A673 (cell line): ENCODE results near the gene KLK12. TPM values are rescaled to one million over a fixed set of nuclear protein-coding genes. Genes with fewer than 3 reads are reported as not detected.

Experiments used
- BruUV-seq: library from RNA; stranded (reverse); fragments of 400-500 nt; replicated peaks from 2 replicates; lab custom pipeline; 2021; lab: Mats Ljungman, UMichigan
- CTCF ChIA-PET: fragments of 300-600 bp; sonication (Branson Sonifier 250); formaldehyde crosslinking; loops from one replicate; lab custom pipeline; 2022; ENCODE audit warnings: antibody characterized with exemption; lab: Charles Lee
- POLR2A ChIA-PET: fragments of 300-600 bp; sonication (Branson Sonifier 250); formaldehyde crosslinking; loops from one replicate; lab custom pipeline; 2022; ENCODE audit warnings: antibody characterized with exemption; ENCODE audit not compliant: low non-redundant PET; lab: Charles Lee
- DNase-seq: peaks from one replicate; pipeline ENCODE4 v3.0.0-alpha.2; 2015; ENCODE audit warnings: low spot score
- H3K27ac ChIP-seq: fragments of 200-600 bp; sonication (generic); 2 replicates; pipeline ENCODE4 v1.5.1; 2016; ENCODE audit warnings: mixed run types, low read depth, mild to moderate bottlenecking, mixed read lengths, antibody characterized with exemption, low read length; ENCODE audit not compliant: poor library complexity, severe bottlenecking
- H3K27me3 ChIP-seq: fragments of 200-600 bp; sonication (generic); replicated peaks from 2 replicates; pipeline ENCODE4 v1.6.1; 2017; ENCODE audit warnings: mixed run types, low read depth, mild to moderate bottlenecking, mixed read lengths, antibody characterized with exemption, low read length; ENCODE audit not compliant: insufficient read depth, poor library complexity
- H3K36me3 ChIP-seq: fragments of 200-600 bp; sonication (generic); 2 replicates; pipeline ENCODE4 v1.6.1; 2016; ENCODE audit warnings: mixed run types, mild to moderate bottlenecking, mixed read lengths, antibody characterized with exemption, low read length; ENCODE audit not compliant: insufficient read depth, poor library complexity, severe bottlenecking
- H3K4me1 ChIP-seq: fragments of 200-600 bp; sonication (generic); 2 replicates; pipeline ENCODE4 v1.6.1; 2017; ENCODE audit warnings: mixed run types, mild to moderate bottlenecking, mixed read lengths, antibody characterized with exemption, low read length; ENCODE audit not compliant: insufficient read depth, poor library complexity, severe bottlenecking
- H3K4me3 ChIP-seq: fragments of 200-600 bp; sonication (generic); 2 replicates; pipeline ENCODE4 v1.5.1; 2016; ENCODE audit warnings: low read depth, mixed run types, mild to moderate bottlenecking, mixed read lengths, low read length; ENCODE audit not compliant: poor library complexity, severe bottlenecking
- H3K9me3 ChIP-seq: fragments of 200-600 bp; sonication (generic); 2 replicates; pipeline ENCODE4 v1.6.1; 2016; ENCODE audit warnings: mixed run types, low read depth, mild to moderate bottlenecking, mixed read lengths, antibody characterized with exemption, low read length; ENCODE audit not compliant: poor library complexity, severe bottlenecking
- EZH2 ChIP-seq: fragments of 200-600 bp; sonication (generic); IDR thresholded peaks from 2 replicates; pipeline ENCODE4 v1.6.1; 2017; ENCODE audit warnings: borderline replicate concordance, low read depth, mild to moderate bottlenecking, mixed read lengths, antibody characterized with exemption, low read length; ENCODE audit not compliant: poor library complexity, severe bottlenecking
- intact Hi-C: fragments of 100-400 bp; cut with micrococcal nuclease; formaldehyde crosslinking; loops from one replicate; pipeline ENCODE4 v1.10.0; 2022; ENCODE audit not compliant: unreplicated experiment
- total RNA-seq: library from RNA; stranded (reverse); gene quantifications from 2 replicates; pipeline ENCODE4 v1.2.3, GENCODE V29; 2021
- TF ChIP-seq, protein P1 (sequence below): fragments of 300-800, 200-600 bp; sonication (generic); conservative IDR thresholded peaks from 2 replicates; pipeline ENCODE4 v1.5.1; 2017; ENCODE audit warnings: low read depth, mild to moderate bottlenecking, antibody characterized with exemption, low read length, moderate library complexity, mixed read lengths

KLK12 gene
- total RNA-seq, 1 experiment from 2014 or later: not detected

DNA sequence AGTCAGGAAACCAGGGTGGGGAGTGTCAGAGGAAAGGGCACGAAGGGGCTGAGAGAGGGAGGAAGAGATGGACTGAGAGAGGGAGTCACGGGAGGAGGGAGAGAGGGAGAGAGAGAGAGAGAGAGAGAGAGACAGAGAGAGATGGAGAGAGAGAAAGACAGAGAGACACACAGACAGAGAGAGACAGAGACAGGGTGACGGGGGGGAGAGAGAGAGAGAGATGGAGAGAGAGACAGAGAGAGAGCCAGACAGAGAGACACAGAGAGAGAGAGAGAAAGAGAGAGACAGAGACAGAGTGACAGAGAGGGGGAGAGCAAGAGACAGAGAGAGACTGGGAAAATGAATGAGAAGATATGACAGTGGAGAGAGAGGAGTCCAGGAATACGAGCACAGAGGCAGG lies 48.4 kb upstream of the KLK12 start:
- DNase-seq: no peak
- POLR2A ChIA-PET: no interaction called here
- no peaks in the 10 kb centered on the region for H3K36me3 ChIP-seq
- no peaks in the 10 kb centered on the region for H3K9me3 ChIP-seq
- TF ChIP-seq, protein P1, sequence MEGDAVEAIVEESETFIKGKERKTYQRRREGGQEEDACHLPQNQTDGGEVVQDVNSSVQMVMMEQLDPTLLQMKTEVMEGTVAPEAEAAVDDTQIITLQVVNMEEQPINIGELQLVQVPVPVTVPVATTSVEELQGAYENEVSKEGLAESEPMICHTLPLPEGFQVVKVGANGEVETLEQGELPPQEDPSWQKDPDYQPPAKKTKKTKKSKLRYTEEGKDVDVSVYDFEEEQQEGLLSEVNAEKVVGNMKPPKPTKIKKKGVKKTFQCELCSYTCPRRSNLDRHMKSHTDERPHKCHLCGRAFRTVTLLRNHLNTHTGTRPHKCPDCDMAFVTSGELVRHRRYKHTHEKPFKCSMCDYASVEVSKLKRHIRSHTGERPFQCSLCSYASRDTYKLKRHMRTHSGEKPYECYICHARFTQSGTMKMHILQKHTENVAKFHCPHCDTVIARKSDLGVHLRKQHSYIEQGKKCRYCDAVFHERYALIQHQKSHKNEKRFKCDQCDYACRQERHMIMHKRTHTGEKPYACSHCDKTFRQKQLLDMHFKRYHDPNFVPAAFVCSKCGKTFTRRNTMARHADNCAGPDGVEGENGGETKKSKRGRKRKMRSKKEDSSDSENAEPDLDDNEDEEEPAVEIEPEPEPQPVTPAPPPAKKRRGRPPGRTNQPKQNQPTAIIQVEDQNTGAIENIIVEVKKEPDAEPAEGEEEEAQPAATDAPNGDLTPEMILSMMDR: no peak
- TF ChIP-seq EZH2: no peak
- intact Hi-C loops: no loop called here
- H3K4me3 ChIP-seq: no peak overlapping the region
- BruUV-seq: no TSS peak
- H3K27ac ChIP-seq: no peak overlapping the region
- H3K4me1 ChIP-seq: no peaks in the 10 kb centered on the region
- CTCF ChIA-PET: no interaction called here
- H3K27me3 ChIP-seq: peaks cover 16% of the 10 kb centered on the region

GRCh38 chr19:51082611-51083010 lies 47.8 kb upstream of the KLK12 start, which contains the start of gene KLK14:
Gene KLK14 (minus strand): TSS chr19:51082887. CDS start chr19:51082614, 273 bp downstream.
- intact Hi-C loops: no loop called here
- H3K27me3 ChIP-seq: peaks cover 16% of the 10 kb centered on the region
- H3K4me1 ChIP-seq: no peaks in the 10 kb centered on the region
- ChIA-PET CTCF (no interaction called here), POLR2A (no interaction called here)
- no peaks in the 10 kb centered on the region for H3K36me3 ChIP-seq
- H3K4me3 ChIP-seq: no peak within 1 kb of the TSS
- no peaks in the 10 kb centered on the region for H3K9me3 ChIP-seq
- no peak within 1 kb of the TSS for H3K27ac ChIP-seq
- TF ChIP-seq, protein P1: no peak
- TF ChIP-seq EZH2: no peak
- BruUV-seq: no TSS peak
- DNase-seq: no peak

GRCh38 chr19:51081476-51081875 lies 46.7 kb upstream of the KLK12 start:
- TF ChIP-seq EZH2: no peak
- TF ChIP-seq, protein P1: no peak
- Histone ChIP-seq H3K4me1 (no peaks in the 10 kb centered on the region), H3K27ac (no peak overlapping the region), H3K36me3 (no peaks in the 10 kb centered on the region), H3K4me3 (no peak overlapping the region), H3K9me3 (no peaks in the 10 kb centered on the region), H3K27me3 (peaks cover 16% of the 10 kb centered on the region)
- intact Hi-C loops: no loop called here
- POLR2A ChIA-PET: no interaction called here
- BruUV-seq: no TSS peak
- CTCF ChIA-PET: interaction anchor here (0.6 kb wide), 1 partner anchor 13 kb away, joined by 6 read pairs; no protein-coding TSS in a partner anchor
- DNase-seq: no peak
